Psoas muscle (tissue), 8 donors: ENCODE results near the gene TEX10. TPM values are rescaled to one million over a fixed set of nuclear protein-coding genes. Genes with fewer than 3 reads are reported as not detected.

Experiments
- ATAC-seq, 4 donors: fragments of 200-7000 bp; cut with Tn5 transposase; one replicate each; pipeline ENCODE4 v1.9.1; 2020; ENCODE audit warnings: moderate library complexity in 3 of 4, mild to moderate bottlenecking in 2 of 4
- DNase-seq, 2 donors: peaks; one replicate each; pipeline ENCODE4 v3.0.0-alpha.2; 2020
- H3K27ac ChIP-seq: fragments of 200-600 bp; one replicate; pipeline ENCODE4 v1.8.0; 2022
- H3K27me3 ChIP-seq, 3 donors: fragments of 200-600 bp in 1 of 3; one replicate each; pipeline versions ENCODE4 v1.6.1 to v1.8.0; 2013 to 2022; ENCODE audit warnings: low read length in 2 of 3, mild to moderate bottlenecking in 2 of 3, moderate library complexity in 1 of 3; ENCODE audit not compliant: insufficient read depth in 3 of 3
- H3K36me3 ChIP-seq, 2 donors: fragments of 200-600 bp in 1 of 2; one replicate each; pipeline versions ENCODE4 v1.6.1 to v1.8.0; 2013 to 2022; ENCODE audit warnings: low read depth in 1 of 2, mild to moderate bottlenecking in 1 of 2, moderate library complexity in 1 of 2; ENCODE audit not compliant: insufficient read depth in 1 of 2
- H3K4me1 ChIP-seq: fragments of 200-600 bp; one replicate; pipeline ENCODE4 v1.8.0; 2022
- H3K4me3 ChIP-seq: fragments of 200-600 bp; one replicate; pipeline ENCODE4 v1.8.0; 2022; ENCODE audit warnings: mild to moderate bottlenecking
- H3K9me3 ChIP-seq: fragments of 200-600 bp; one replicate; pipeline ENCODE4 v1.8.0; 2022
- WGBS, 3 donors: extraction: QIAGEN DNeasy Blood & Tissue Kit; methylation state at CpG; one replicate each; pipeline versions ENCODE4 v1.1.6 to v1.1.7; 2013; 5-methylcytosine and 5-hydroxymethylcytosine counted together
- intact Hi-C, 2 donors: fragments of 100-400 bp; cut with DNase I; formaldehyde crosslinking; loops; one replicate each; pipeline versions ENCODE4 v1.11.0 to v1.14.2; 2022
- polyA plus RNA-seq, 3 donors: library from polyadenylated mRNA; stranded (reverse); fragments of 200-250 nt; gene quantifications; one replicate each; pipeline ENCODE4 v1.2.3, GENCODE V29; 2013
- total RNA-seq, 4 donors: library from RNA; stranded (reverse); fragmentation: NEBNext Ultra II Directional in 2 of 4; extraction: Animal tissue kit (Norgen Biotek cat#: 25700) in 2 of 4; gene quantifications; one replicate each; pipeline versions ENCODE4 v1.2.1 to v1.2.4, GENCODE V29; 2021 to 2023
- TF ChIP-seq, protein P1 (sequence below): fragments of 200-600 bp; IDR thresholded peaks from one replicate; pipeline ENCODE4 v1.8.0; 2022; ENCODE audit warnings: antibody characterized with exemption
- donor health status: healthy with polysubstance abuse.
- donor health status: DM: no; HTN: no; CAD: no; lungs with moderate emphysema.
- donor health status: Bipolar disorder and iron deficiency.
- donor health status: healthy.
- donor health status: DM: yes; HTN: yes; CAD: no.
- donor health status: DM: no; HTN: no; CAD: no.
- donor health status: DM: no; HTN: no; CAD: no.
- donor health status: DM: yes; HTN: yes; CAD: no.

The TEX10 gene
- total and polyA plus RNA-seq, 7 donors = 9.8 to 23.1 (median 14.5) TPM

DNA sequence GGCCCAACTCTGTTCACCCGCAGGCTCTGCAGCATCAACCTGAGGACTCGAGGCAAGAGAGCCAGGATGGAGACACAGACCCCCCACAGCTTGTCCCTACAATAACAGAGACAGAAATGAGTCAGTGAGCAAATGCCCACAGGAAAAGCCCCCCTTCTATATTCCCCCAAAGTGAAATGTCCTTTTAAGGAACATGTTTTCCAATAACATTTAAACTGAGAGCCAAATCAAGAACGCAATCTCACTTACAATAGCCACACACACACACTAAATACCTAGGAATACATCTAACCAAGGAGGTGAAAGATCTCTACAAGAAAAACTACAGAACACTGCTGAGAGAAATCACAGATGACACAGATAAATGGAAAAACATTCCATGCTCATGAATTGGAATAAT, 49.0 kb downstream of the TEX10 start:
- intact Hi-C loops = no loop called here
- H3K36me3 ChIP-seq = peaks cover 9 to 79% of the 10 kb centered on the region in 2 donors

DNA sequence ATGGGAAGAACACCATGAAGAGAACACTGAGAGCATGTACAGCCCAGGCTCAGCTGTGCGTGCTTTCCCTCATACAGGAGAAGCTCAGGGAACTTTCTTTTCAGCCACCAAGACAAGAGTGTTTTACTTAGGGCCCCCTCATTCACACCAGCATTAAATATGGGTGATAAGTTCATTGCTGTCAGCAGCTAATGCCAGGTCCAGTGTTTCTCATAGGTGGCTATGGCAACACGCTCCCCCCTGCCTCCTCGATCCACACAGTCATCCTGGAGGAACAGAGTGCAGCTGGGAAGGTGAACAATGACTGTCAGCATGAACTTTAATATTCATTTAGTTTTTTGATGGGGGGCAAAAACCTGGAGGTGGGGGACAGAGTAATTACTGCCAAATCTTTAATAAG, 54.4 kb downstream of the TEX10 start:
- Histone ChIP-seq H3K4me1 (no peaks in the 10 kb centered on the region), H3K27me3 (no peaks in the 10 kb centered on the region), H3K36me3 (peaks cover 12 to 89% of the 10 kb centered on the region in 2 donors), H3K9me3 (no peaks in the 10 kb centered on the region), H3K27ac (no peak overlapping the region), H3K4me3 (no peak overlapping the region)
- no peak for DNase-seq
- TF ChIP-seq, protein P1, sequence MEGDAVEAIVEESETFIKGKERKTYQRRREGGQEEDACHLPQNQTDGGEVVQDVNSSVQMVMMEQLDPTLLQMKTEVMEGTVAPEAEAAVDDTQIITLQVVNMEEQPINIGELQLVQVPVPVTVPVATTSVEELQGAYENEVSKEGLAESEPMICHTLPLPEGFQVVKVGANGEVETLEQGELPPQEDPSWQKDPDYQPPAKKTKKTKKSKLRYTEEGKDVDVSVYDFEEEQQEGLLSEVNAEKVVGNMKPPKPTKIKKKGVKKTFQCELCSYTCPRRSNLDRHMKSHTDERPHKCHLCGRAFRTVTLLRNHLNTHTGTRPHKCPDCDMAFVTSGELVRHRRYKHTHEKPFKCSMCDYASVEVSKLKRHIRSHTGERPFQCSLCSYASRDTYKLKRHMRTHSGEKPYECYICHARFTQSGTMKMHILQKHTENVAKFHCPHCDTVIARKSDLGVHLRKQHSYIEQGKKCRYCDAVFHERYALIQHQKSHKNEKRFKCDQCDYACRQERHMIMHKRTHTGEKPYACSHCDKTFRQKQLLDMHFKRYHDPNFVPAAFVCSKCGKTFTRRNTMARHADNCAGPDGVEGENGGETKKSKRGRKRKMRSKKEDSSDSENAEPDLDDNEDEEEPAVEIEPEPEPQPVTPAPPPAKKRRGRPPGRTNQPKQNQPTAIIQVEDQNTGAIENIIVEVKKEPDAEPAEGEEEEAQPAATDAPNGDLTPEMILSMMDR = no peak
- ATAC-seq = no peak
- WGBS, 3 donors = 76 to 88% (median 80%) methylated on average over 3 of the region's 3 CpGs
- intact Hi-C loops = no loop called here

More for the DNA sequence above, 49.0 kb downstream of the TEX10 start:
- peaks cover 2% of the 10 kb centered on the region for H3K4me1 ChIP-seq
- ATAC-seq = no peak
- 90 to 97% (median 91%) methylated on average over 3 of the region's 3 CpGs for WGBS, 3 donors
- no peaks in the 10 kb centered on the region for H3K27me3 ChIP-seq
- DNase-seq = no peak
- H3K4me3 ChIP-seq = no peak overlapping the region
- no peak overlapping the region for H3K27ac ChIP-seq
- no peaks in the 10 kb centered on the region for H3K9me3 ChIP-seq
- TF ChIP-seq, protein P1 = no peak

DNA sequence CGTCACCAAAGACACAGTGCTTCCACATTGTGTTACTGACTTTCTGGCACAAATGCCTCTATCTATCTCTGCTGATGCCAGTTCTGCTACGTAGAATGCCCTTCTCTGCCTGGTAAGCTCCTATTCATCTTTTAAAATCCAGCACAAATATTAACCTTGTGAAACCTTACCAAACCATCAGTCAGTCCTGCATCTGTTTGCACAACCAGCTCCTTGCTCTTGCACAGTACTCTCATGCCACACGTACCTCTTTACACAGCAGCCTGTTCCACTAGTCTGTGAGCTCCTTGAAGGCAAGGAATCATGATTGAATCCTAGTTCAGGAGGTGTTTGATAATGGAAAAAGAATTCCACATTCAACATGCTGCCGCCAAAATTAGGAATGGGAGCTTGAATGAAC, 56.3 kb downstream of the TEX10 start:
- no peak overlapping the region for H3K4me3 ChIP-seq
- WGBS, 3 donors = 82 to 91% (median 85%) methylated on average over 4 of the region's 4 CpGs

DNA sequence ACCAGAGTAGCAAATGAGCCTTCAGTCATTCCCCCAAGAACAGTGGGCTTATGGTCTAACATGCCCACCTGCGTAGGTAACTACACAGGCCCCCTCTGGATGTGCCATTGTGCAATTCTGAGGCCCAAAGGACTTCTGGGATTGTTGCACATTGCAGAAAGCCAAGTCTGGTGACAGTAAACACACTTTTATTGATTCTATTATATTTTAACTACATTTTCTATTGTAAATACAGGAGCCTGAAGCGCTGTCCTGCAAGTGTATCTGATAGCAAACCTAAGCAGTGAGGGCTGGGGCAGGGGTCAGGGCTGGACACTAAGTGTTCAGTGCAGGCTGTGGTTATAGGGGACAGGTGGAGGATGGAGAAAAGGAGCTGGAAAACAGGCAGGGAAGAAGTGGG, 57.5 kb downstream of the TEX10 start:
- no peak for ATAC-seq
- no peaks in the 10 kb centered on the region for H3K9me3 ChIP-seq
- no peak overlapping the region for H3K4me3 ChIP-seq
- H3K27ac ChIP-seq = no peak overlapping the region
- no peak for DNase-seq
- H3K36me3 ChIP-seq = peaks cover 8 to 92% of the 10 kb centered on the region in 2 donors
- TF ChIP-seq, protein P1 = no peak
- no peaks in the 10 kb centered on the region for H3K4me1 ChIP-seq
- no peaks in the 10 kb centered on the region for H3K27me3 ChIP-seq
- WGBS, 3 donors = 98 to 100% (median 98%) methylated on average over 2 of the region's 2 CpGs
- intact Hi-C loops = no loop called here

More for the DNA sequence above, 56.3 kb downstream of the TEX10 start:
- intact Hi-C loops = no loop called here
- DNase-seq (no peak), ATAC-seq (no peak)
- TF ChIP-seq, protein P1 = no peak
- H3K9me3 ChIP-seq = no peaks in the 10 kb centered on the region
- peaks cover 8 to 91% of the 10 kb centered on the region in 2 donors for H3K36me3 ChIP-seq
- H3K4me1 ChIP-seq = no peaks in the 10 kb centered on the region
- no peaks in the 10 kb centered on the region for H3K27me3 ChIP-seq
- no peak overlapping the region for H3K27ac ChIP-seq

DNA sequence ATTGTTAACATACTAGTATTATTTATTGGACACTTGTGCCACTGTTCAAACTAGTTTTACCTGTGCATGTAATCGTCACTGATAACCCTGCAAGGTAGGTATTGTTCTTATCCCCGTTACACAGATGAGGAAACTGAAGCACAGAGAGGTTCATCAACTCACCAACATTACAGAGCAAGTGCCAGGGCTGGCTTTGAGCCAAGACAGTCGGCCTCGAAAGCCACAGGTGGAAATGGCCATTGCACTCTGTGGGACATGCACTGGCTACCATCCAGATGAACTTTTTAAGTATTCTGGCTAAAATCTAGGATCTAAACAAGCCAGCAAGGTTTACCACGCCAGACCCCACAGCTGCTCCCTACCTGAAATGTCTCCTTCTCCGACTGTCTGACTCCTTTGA, 57.9 kb downstream of the TEX10 start:
- no peak overlapping the region for H3K27ac ChIP-seq
- 71 to 75% (median 72%) methylated on average over 6 of the region's 6 CpGs for WGBS, 3 donors
- ATAC-seq = no peak
- intact Hi-C loops = no loop called here
- H3K9me3 ChIP-seq = no peaks in the 10 kb centered on the region
- peaks cover 8 to 90% of the 10 kb centered on the region in 2 donors for H3K36me3 ChIP-seq
- no peak overlapping the region for H3K4me3 ChIP-seq
- H3K4me1 ChIP-seq = no peaks in the 10 kb centered on the region
- H3K27me3 ChIP-seq = no peaks in the 10 kb centered on the region
- TF ChIP-seq, protein P1 = no peak
- no peak for DNase-seq
